Breast epithelium (tissue), 4 donors: ENCODE data around the gene TMEM132D. TPM values are rescaled to one million over a fixed set of nuclear protein-coding genes. Genes with fewer than 3 reads are reported as not detected.

ENCODE experiments used
- DNase-seq, 2 donors: peaks; one replicate each; pipeline ENCODE4 v3.0.0-alpha.2; 2019; ENCODE audit warnings: low spot score in 2 of 2
- H3K27ac ChIP-seq, 2 donors: fragments of 200-600 bp; sonication (generic) in 1 of 2; one replicate each; pipeline ENCODE4 v1.5.1; 2016 to 2019; ENCODE audit warnings: mild to moderate bottlenecking in 1 of 2
- H3K27me3 ChIP-seq, 2 donors: fragments of 200-600 bp; sonication (generic) in 1 of 2; one replicate each; pipeline versions ENCODE4 v1.5.1 to v1.6.0; 2017 to 2019; ENCODE audit warnings: control low read depth in 1 of 2, mild to moderate bottlenecking in 1 of 2
- H3K36me3 ChIP-seq: fragments of 200-600 bp; one replicate; pipeline ENCODE4 v1.5.1; 2019
- H3K4me1 ChIP-seq, 2 donors: fragments of 200-600 bp; sonication (generic); one replicate each; pipeline ENCODE4 v1.5.1; 2016 to 2019; ENCODE audit warnings: control low read depth in 1 of 2
- H3K4me3 ChIP-seq, 3 donors: fragments of 200-600 bp; sonication (generic); 1 replicate in 2 of 3; 2 replicates in 1 of 3; pipeline ENCODE4 v1.5.1; 2016 to 2019; ENCODE audit warnings: mild to moderate bottlenecking in 3 of 3, moderate library complexity in 2 of 3
- H3K9me3 ChIP-seq, 2 donors: fragments of 200-600 bp; sonication (generic) in 1 of 2; one replicate each; pipeline ENCODE4 v1.5.1; 2016 to 2019; ENCODE audit warnings: control low read depth in 1 of 2
- CTCF ChIP-seq, 3 donors: fragments of 450-650 bp; IDR thresholded peaks; one replicate each; pipeline ENCODE4 v1.5.1; 2016 to 2017; ENCODE audit warnings: antibody characterized with exemption in 3 of 3, mild to moderate bottlenecking in 3 of 3, moderate library complexity in 3 of 3
- POLR2A ChIP-seq: fragments of 450-650 bp; IDR thresholded peaks from one replicate; pipeline ENCODE4 v1.6.1; 2016; ENCODE audit warnings: antibody characterized with exemption, mild to moderate bottlenecking, moderate library complexity
- POLR2AphosphoS5 ChIP-seq, 3 donors: sonication (generic); formaldehyde crosslinking; IDR thresholded peaks; one replicate each; pipeline ENCODE4 v1.6.1; 2017; ENCODE audit warnings: antibody characterized with exemption in 3 of 3
- intact Hi-C: fragments of 100-400 bp; cut with DNase I; formaldehyde crosslinking; loops from one replicate; pipeline ENCODE4 v1.15.1; 2023; ENCODE audit warnings: low total_unique reads
- total RNA-seq, 3 donors: library from RNA; depleted of rRNA; stranded (reverse); fragments of >200 nt; gene quantifications; one replicate each; pipeline ENCODE4 v1.1.0, GENCODE V29; 2016

The TMEM132D gene
- total RNA-seq, 3 donors from 2014 or later: not detected

DNA sequence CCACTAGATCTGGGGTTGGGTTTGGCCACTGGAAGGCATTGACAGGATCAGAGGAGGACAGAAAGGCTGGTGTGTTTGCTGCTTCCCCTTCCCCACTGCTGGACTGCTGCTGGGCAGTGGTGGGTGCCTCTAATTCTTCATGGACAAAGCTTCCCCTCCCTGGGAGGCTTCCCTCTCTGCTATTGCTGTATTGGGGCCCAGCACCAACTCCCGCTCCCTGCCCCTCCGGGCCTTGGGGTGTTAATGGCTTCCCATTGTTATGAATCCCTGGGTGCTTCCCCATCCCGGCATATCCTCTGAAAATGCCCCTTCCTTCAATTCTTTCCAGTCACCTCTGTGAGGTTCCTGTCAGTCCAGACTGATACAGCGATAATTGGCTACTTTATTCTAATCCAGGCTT is 740.4 kb downstream of the TMEM132D start:
- Histone ChIP-seq H3K36me3 (no peaks in the 10 kb centered on the region), H3K9me3 (no peaks in the 10 kb centered on the region), H3K4me3 (no peak overlapping the region), H3K27ac (no peak overlapping the region), H3K27me3 (peaks cover 0 to 3% of the 10 kb centered on the region in 2 donors), H3K4me1 (no peaks in the 10 kb centered on the region)
- DNase-seq: no peak
- no peak for TF ChIP-seq POLR2A
- TF ChIP-seq POLR2AphosphoS5 (IDR thresholded peaks at IDR 0.05): no peak
- no peak for TF ChIP-seq CTCF (IDR thresholded peaks at IDR 0.05)
- intact Hi-C loops: no loop called here

GRCh38 chr12:129162805-129163204 is 741.0 kb downstream of the TMEM132D start:
- intact Hi-C loops: no loop called here
- Histone ChIP-seq H3K4me3 (no peak overlapping the region), H3K4me1 (no peaks in the 10 kb centered on the region), H3K36me3 (no peaks in the 10 kb centered on the region), H3K27me3 (peaks cover 0 to 3% of the 10 kb centered on the region in 2 donors), H3K27ac (no peak overlapping the region), H3K9me3 (no peaks in the 10 kb centered on the region)
- no peak for TF ChIP-seq POLR2A
- no peak for TF ChIP-seq CTCF (IDR thresholded peaks at IDR 0.05)
- TF ChIP-seq POLR2AphosphoS5 (IDR thresholded peaks at IDR 0.05): no peak
- no peak for DNase-seq

DNA sequence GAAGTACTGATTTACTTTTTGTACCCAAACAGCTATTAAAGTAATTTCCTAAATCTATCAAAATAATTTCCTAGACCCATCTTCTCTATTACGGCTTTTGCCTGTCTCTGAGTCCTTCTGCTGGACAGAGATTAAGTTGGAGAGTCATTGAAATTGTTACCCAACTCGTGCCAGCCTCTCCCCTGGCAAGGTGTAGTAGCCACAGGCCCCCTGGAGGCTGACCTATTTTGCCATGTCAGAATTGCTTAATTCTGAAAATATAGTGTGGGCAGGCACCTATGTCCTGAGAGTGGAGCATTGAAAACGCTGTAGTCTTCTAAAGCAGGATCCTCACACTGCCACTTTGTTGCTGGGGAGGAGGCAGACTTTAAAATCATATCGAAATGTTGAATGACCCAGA is 742.3 kb downstream of the TMEM132D start:
- Histone ChIP-seq H3K27me3 (peaks cover 0 to 3% of the 10 kb centered on the region in 2 donors), H3K9me3 (no peaks in the 10 kb centered on the region), H3K4me3 (no peak overlapping the region), H3K27ac (no peak overlapping the region), H3K36me3 (no peaks in the 10 kb centered on the region), H3K4me1 (no peaks in the 10 kb centered on the region)
- intact Hi-C loops: no loop called here
- no peak for DNase-seq
- TF ChIP-seq POLR2A (no peak), CTCF (IDR thresholded peaks at IDR 0.05) (no peak), POLR2AphosphoS5 (IDR thresholded peaks at IDR 0.05) (no peak)

DNA sequence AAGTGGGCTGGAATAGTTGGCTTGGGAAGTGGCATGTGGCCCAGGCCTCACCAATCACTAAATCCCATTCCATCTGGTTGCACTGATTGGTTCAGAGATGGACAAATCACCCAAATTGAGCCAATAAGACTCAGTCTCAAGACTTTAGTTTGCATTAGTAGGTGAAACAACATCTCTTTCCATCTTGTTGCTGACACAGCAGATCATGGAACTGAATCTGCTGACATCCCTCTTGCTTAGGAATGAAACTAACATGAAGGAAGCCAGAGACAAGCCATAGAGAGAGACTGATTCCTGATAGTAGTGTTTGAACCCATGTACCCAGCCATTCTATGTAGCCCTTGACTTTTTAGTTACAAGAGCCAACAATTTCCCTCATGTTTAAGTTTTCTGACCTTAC is 743.5 kb downstream of the TMEM132D start:
- Histone ChIP-seq H3K4me1 (no peaks in the 10 kb centered on the region), H3K27me3 (peaks cover 0 to 3% of the 10 kb centered on the region in 2 donors), H3K36me3 (no peaks in the 10 kb centered on the region), H3K9me3 (no peaks in the 10 kb centered on the region), H3K4me3 (no peak overlapping the region), H3K27ac (no peak overlapping the region)
- intact Hi-C loops: no loop called here
- TF ChIP-seq POLR2A (no peak), POLR2AphosphoS5 (IDR thresholded peaks at IDR 0.05) (no peak), CTCF (IDR thresholded peaks at IDR 0.05) (no peak)
- DNase-seq: no peak

- Histone ChIP-seq H3K27me3 (no peaks in the 10 kb centered on the region), H3K36me3 (no peaks in the 10 kb centered on the region), H3K4me3 (no peak overlapping the region), H3K4me1 (no peaks in the 10 kb centered on the region), H3K27ac (no peak overlapping the region), H3K9me3 (no peaks in the 10 kb centered on the region)
- TF ChIP-seq CTCF (IDR thresholded peaks at IDR 0.05): no peak
- TF ChIP-seq POLR2AphosphoS5 (IDR thresholded peaks at IDR 0.05): no peak
- TF ChIP-seq POLR2A: no peak
- intact Hi-C loops: no loop called here
- no peak for DNase-seq
Observed at GRCh38 chr12:129152351-129153104, 751.3 kb downstream of the TMEM132D start.
